ENCODE data around the gene PHETA1. TPM values are rescaled to one million over a fixed set of nuclear protein-coding genes. Genes with fewer than 3 reads are reported as not detected.
"Not testable (repeated sequence)": the region's sequence is repeated elsewhere in the genome, so short reads cannot be mapped to it uniquely, and the experiment has no call there.

Gene PHETA1
- total RNA-seq, 1 experiment from 2014 or later, result 26.2 TPM

- Histone ChIP-seq H3K79me2 (ENCODE audit: low read depth) (no peaks in the 10 kb centered on the region), H3K9me3 (ENCODE audit: insufficient read depth, low read depth) (no peaks in the 10 kb centered on the region), H3K4me1 (replicated peaks; ENCODE audit: insufficient read depth) (no peaks in the 10 kb centered on the region), H3K27ac (no peak overlapping the region), H3K36me3 (ENCODE audit: low read depth) (no peaks in the 10 kb centered on the region), H2AFZ (no peak overlapping the region), H3K27me3 (ENCODE audit: insufficient read depth, low read depth) (no peaks in the 10 kb centered on the region), H4K20me1 (ENCODE audit: insufficient read depth) (no peaks in the 10 kb centered on the region), H3K9me2 (ENCODE audit: insufficient read depth) (no peaks in the 10 kb centered on the region), H3K4me3 (no peak overlapping the region), H3F3A (ENCODE audit: insufficient read depth, low read depth) (no peaks in the 10 kb centered on the region), H3K4me2 (no peak overlapping the region)
- intact Hi-C loops (cut with micrococcal nuclease; ENCODE audit: unreplicated experiment), result no loop called here
- BruUV-seq (replicated peaks), result no TSS peak
- CTCF ChIA-PET, result interaction anchor here (0.9 kb wide), 1 partner anchor 435 kb away, joined by 5 read pairs; no protein-coding TSS in a partner anchor
- no peak for DNase-seq
- POLR2A ChIA-PET (ENCODE audit: unreplicated experiment), result no interaction called here
- TF ChIP-seq CTCF (conservative IDR thresholded peaks at IDR 0.05) (no peak), EZH2 (IDR thresholded peaks at IDR 0.05; ENCODE audit: low read depth) (no peak)
Observed at GRCh38 chr12:111377440-111377839, 8.5 kb upstream of the PHETA1 start.

GRCh38 chr12:111373231-111373630 is 4.3 kb upstream of the PHETA1 start:
- H3K4me3 ChIP-seq; H4K20me1 ChIP-seq (ENCODE audit: insufficient read depth); H3K9me3 ChIP-seq (ENCODE audit: insufficient read depth, low read depth); H3K4me2 ChIP-seq; H3K27me3 ChIP-seq (ENCODE audit: insufficient read depth, low read depth); H2AFZ ChIP-seq; CTCF ChIA-PET; H3K79me2 ChIP-seq (ENCODE audit: low read depth); intact Hi-C loops (cut with micrococcal nuclease; ENCODE audit: unreplicated experiment); DNase-seq; H3F3A ChIP-seq (ENCODE audit: insufficient read depth, low read depth); H3K4me1 ChIP-seq (replicated peaks; ENCODE audit: insufficient read depth); H3K27ac ChIP-seq; POLR2A ChIA-PET (ENCODE audit: unreplicated experiment); BruUV-seq (replicated peaks); H3K9me2 ChIP-seq (ENCODE audit: insufficient read depth); H3K36me3 ChIP-seq (ENCODE audit: low read depth): not testable (repeated sequence)

- TF ChIP-seq EZH2 (IDR thresholded peaks at IDR 0.05; ENCODE audit: low read depth) (no peak), CTCF (conservative IDR thresholded peaks at IDR 0.05) (no peak)
- intact Hi-C loops (cut with micrococcal nuclease; ENCODE audit: unreplicated experiment), result no loop called here
- ChIA-PET POLR2A (ENCODE audit: unreplicated experiment) (interaction anchor here (0.5 to 0.6 kb wide), 3 partner anchors 12 to 1246 kb away, joined by 3 to 17 read pairs (median 5); partner anchors contain the start of gene IFT81), CTCF (interaction anchor here (0.6 to 0.7 kb wide), 3 partner anchors 52 to 441 kb away, joined by 3 read pairs; no protein-coding TSS in a partner anchor)
- Histone ChIP-seq H3K27me3 (ENCODE audit: insufficient read depth, low read depth) (no peaks in the 10 kb centered on the region), H4K20me1 (ENCODE audit: insufficient read depth) (0 out of 2 replicates have a peak, but pooled peaks cover 3% of the 10 kb centered on the region), H3K27ac (no peak overlapping the region), H3F3A (ENCODE audit: insufficient read depth, low read depth) (peaks cover 12% of the 10 kb centered on the region; the same call in 1 of the 2 replicates), H3K79me2 (ENCODE audit: low read depth) (peaks cover 27% of the 10 kb centered on the region; the same call in 1 of the 2 replicates), H3K4me3 (peak overlapping the region; percentile 77; the same call in 1 of the 2 replicates), H2AFZ (peak overlapping the region; percentile 82), H3K9me3 (ENCODE audit: insufficient read depth, low read depth) (no peaks in the 10 kb centered on the region), H3K4me2 (peak overlapping the region; percentile 93), H3K9me2 (ENCODE audit: insufficient read depth) (no peaks in the 10 kb centered on the region), H3K36me3 (ENCODE audit: low read depth) (no peaks in the 10 kb centered on the region), H3K4me1 (replicated peaks; ENCODE audit: insufficient read depth) (peaks cover 27% of the 10 kb centered on the region)
- TSS peak; percentile 51 for BruUV-seq (replicated peaks)
- no peak for DNase-seq
Observed at GRCh38 chr12:111369496-111370220, 763 bp upstream of the PHETA1 start.

All from PC-9 (cell line).